Subcutaneous abdominal adipose tissue (tissue), 5 donors: ENCODE measurements around the gene SMG7.

Experiments
- H3K27ac ChIP-seq: one replicate; pipeline ENCODE4 v1.7.0; 2013; ENCODE audit warnings: low read depth, mild to moderate bottlenecking, inconsistent platforms, low read length, moderate library complexity
- H3K27me3 ChIP-seq, 5 donors: one replicate each; pipeline ENCODE4 v1.7.0; 2013; ENCODE audit warnings: low read length in 5 of 5, inconsistent platforms in 1 of 5; ENCODE audit not compliant: control insufficient read depth in 5 of 5, insufficient read depth in 4 of 5
- H3K36me3 ChIP-seq, 5 donors: one replicate each; pipeline ENCODE4 v1.7.0; 2013; ENCODE audit warnings: low read length in 5 of 5; ENCODE audit not compliant: control insufficient read depth in 5 of 5, insufficient read depth in 5 of 5
- H3K4me1 ChIP-seq, 5 donors: one replicate each; pipeline ENCODE4 v1.7.0; 2013; ENCODE audit warnings: low read length in 5 of 5, mild to moderate bottlenecking in 3 of 5, moderate library complexity in 1 of 5; ENCODE audit not compliant: control insufficient read depth in 5 of 5, insufficient read depth in 5 of 5
- H3K4me3 ChIP-seq, 5 donors: one replicate each; pipeline ENCODE4 v1.7.0; 2013; ENCODE audit warnings: low read length in 5 of 5, low read depth in 1 of 5
- H3K9ac ChIP-seq, 5 donors: one replicate each; pipeline ENCODE4 v1.7.0; 2013; ENCODE audit warnings: low read length in 5 of 5, mild to moderate bottlenecking in 4 of 5, moderate library complexity in 3 of 5
- H3K9me3 ChIP-seq, 5 donors: one replicate each; pipeline ENCODE4 v1.7.0; 2013; ENCODE audit warnings: low read length in 5 of 5; ENCODE audit not compliant: control insufficient read depth in 5 of 5
- donor health status: healthy.
- donor health status: healthy.
- donor health status: healthy.
- donor health status: healthy.
- donor health status: healthy.

Gene SMG7

GRCh38 chr1:183467687-183468086 lies 4.6 kb upstream of the SMG7 start:
- Histone ChIP-seq H3K4me1 (peaks cover 0 to 20% (median 5%) of the 10 kb centered on the region in 5 donors), H3K27ac (no peak overlapping the region)

GRCh38 chr1:183470147-183470960 lies 1.9 kb upstream of the SMG7 start:
- H3K4me3 ChIP-seq, result peak overlapping the region; percentile 77 to 97 (median 89)
- peaks cover 5 to 35% (median 24%) of the 10 kb centered on the region in 5 donors for H3K4me1 ChIP-seq
- no peaks in the 10 kb centered on the region for H3K27me3 ChIP-seq
- H3K36me3 ChIP-seq, result no peaks in the 10 kb centered on the region
- no peaks in the 10 kb centered on the region for H3K9me3 ChIP-seq
- peak overlapping the region; percentile 51 to 99 (median 93) for H3K9ac ChIP-seq
- peak overlapping the region; percentile 96 for H3K27ac ChIP-seq

More at GRCh38 chr1:183467687-183468086, 4.6 kb upstream of the SMG7 start:
- H3K9me3 ChIP-seq, result no peaks in the 10 kb centered on the region
- H3K4me3 ChIP-seq, result no peak overlapping the region
- H3K36me3 ChIP-seq, result no peaks in the 10 kb centered on the region
- no peaks in the 10 kb centered on the region for H3K27me3 ChIP-seq
- H3K9ac ChIP-seq, result no peak overlapping the region

DNA sequence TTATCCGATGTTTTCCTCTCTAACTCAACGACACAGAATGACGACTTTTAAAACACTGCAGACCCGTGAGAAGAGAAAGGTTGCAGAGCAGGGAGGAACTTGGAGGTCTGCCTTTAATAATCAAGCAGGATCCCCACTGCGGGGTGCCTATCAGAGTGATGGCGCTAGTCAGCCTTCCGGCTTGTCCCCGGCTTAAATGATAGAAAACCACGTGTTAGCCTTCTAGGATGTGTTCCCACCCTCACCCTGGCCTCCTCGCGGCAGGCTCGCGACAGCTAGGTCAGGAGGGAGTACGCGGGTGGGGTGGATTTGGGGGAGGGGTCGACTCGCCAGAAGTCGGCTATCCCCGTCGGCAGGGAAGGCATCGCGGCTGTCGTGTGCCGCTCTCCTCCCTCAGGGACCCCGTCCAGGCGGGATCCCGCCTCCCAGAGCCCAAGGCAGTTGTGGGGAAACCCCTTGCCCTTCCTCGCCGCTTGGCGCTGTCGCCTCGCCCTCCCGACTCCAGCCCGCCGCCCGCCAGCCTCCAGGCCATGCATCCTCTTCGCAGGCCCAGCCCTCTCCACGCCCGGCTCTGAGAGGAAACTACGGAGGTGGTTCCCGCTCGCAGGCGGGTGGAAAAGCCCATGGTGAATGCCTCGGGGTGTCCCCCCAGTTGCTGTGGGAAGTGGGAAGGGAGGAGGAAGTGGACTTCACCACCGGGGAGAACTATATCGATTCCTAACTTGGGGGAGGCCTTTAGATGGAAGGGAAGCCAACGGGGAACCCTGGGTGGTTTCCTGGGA lies 1.1 kb upstream of the SMG7 start:
- Histone ChIP-seq H3K9me3 (no peaks in the 10 kb centered on the region), H3K4me3 (peak overlapping the region; percentile 82 to 98 (median 92)), H3K9ac (peak overlapping the region; percentile 81 to 99 (median 93))

GRCh38 chr1:183471743-183472487 lies 384 bp upstream of the SMG7 start:
- H3K4me1 ChIP-seq, result peaks cover 5 to 41% (median 25%) of the 10 kb centered on the region in 5 donors
- H3K4me3 ChIP-seq, result peak overlapping the region; percentile 82 to 98 (median 92)
- peak overlapping the region; percentile 96 for H3K27ac ChIP-seq
- H3K9ac ChIP-seq, result peak overlapping the region; percentile 81 to 99 (median 93)
- no peaks in the 10 kb centered on the region for H3K36me3 ChIP-seq
- no peaks in the 10 kb centered on the region for H3K9me3 ChIP-seq
- no peaks in the 10 kb centered on the region for H3K27me3 ChIP-seq

More for the DNA sequence above, 1.1 kb upstream of the SMG7 start:
- H3K4me1 ChIP-seq, result peaks cover 5 to 41% (median 25%) of the 10 kb centered on the region in 5 donors
- peak overlapping the region; percentile 96 for H3K27ac ChIP-seq
- H3K27me3 ChIP-seq, result no peaks in the 10 kb centered on the region
- no peaks in the 10 kb centered on the region for H3K36me3 ChIP-seq

GRCh38 chr1:183473217-183473536 lies 878 bp downstream of the SMG7 start:
- H3K4me3 ChIP-seq, result peak overlapping the region; percentile 78 to 97 (median 89)
- H3K9me3 ChIP-seq, result no peaks in the 10 kb centered on the region
- H3K27me3 ChIP-seq, result no peaks in the 10 kb centered on the region
- H3K4me1 ChIP-seq, result peaks cover 5 to 47% (median 27%) of the 10 kb centered on the region in 5 donors
- no peaks in the 10 kb centered on the region for H3K36me3 ChIP-seq
- H3K9ac ChIP-seq, result peak overlapping the region in 4 of 5 donors; percentile 40 to 90 (median 84)
- peak overlapping the region; percentile 15 for H3K27ac ChIP-seq

GRCh38 chr1:183476081-183476480 lies 3.8 kb downstream of the SMG7 start:
- Histone ChIP-seq H3K4me3 (no peak overlapping the region), H3K36me3 (no peaks in the 10 kb centered on the region), H3K9ac (no peak overlapping the region), H3K27me3 (no peaks in the 10 kb centered on the region), H3K4me1 (peaks cover 3 to 48% (median 28%) of the 10 kb centered on the region in 5 donors), H3K9me3 (no peaks in the 10 kb centered on the region), H3K27ac (no peak overlapping the region)

DNA sequence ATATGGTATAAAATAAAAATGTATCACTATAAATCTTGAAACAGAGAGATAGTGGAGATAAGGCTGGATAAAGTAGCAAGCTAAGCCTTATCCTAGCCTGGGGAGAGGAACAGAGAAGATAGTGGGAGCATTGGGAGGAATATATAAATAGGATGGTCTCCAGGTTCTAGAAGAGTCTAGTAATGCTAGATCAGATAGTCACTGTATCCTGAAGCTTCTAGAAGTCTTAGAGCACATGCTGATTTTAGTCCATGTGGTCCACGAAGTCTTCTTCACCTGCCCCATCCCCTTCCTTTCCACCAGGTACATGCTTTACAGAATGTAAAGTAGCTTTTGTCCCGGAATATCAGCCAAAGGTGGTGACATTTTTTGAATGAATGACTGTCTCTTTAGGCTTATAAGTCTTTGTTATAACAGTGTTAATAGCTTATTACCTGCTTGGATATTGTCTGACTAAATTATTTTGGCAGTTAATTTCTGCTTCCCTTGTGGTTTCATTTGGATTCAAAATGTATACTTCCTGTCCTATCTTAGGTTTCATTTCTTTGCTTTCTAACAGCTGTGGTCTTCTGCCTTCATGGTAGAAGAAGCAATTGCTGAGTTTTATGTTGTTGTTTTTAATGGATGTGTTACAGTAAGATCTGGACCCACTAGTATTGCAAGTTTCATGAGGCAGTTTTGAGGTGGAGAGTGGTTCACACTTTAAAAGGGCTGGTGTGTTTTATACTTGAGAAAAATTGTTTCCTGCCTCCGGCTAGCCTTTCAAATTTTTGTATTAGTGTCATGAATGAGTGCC lies 5.9 kb downstream of the SMG7 start:
- Histone ChIP-seq H3K9ac (no peak overlapping the region), H3K4me1 (peaks cover 0 to 48% (median 19%) of the 10 kb centered on the region in 5 donors), H3K27me3 (no peaks in the 10 kb centered on the region), H3K4me3 (no peak overlapping the region), H3K27ac (no peak overlapping the region), H3K9me3 (no peaks in the 10 kb centered on the region), H3K36me3 (no peaks in the 10 kb centered on the region)

DNA sequence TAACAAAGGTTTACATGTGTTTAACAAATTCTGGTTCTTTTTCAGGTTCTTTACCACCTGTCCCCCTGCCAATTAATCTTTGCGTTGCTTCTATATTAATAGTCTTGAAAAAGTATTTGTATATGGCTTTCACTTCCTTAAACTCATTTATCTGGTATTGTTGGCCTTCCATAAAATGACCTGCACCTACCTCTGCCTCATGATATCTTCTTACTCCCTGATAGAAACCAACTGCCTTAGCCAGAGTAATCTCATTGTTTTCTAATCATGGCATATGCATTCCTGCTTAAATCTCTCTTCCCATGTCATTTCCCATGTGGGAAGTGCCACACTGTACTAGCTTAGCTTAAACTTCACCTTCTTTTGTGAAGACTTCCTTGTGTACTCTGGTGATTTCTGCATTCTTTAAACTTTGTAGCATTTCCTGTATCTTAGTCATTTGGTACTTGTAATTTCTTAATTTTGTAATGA lies 8.7 kb downstream of the SMG7 start:
- no peaks in the 10 kb centered on the region for H3K9me3 ChIP-seq
- no peaks in the 10 kb centered on the region for H3K36me3 ChIP-seq
- H3K27ac ChIP-seq, result no peak overlapping the region
- H3K27me3 ChIP-seq, result no peaks in the 10 kb centered on the region
- H3K9ac ChIP-seq, result no peak overlapping the region
- H3K4me1 ChIP-seq, result peaks cover 0 to 28% (median 11%) of the 10 kb centered on the region in 5 donors
- H3K4me3 ChIP-seq, result no peak overlapping the region

DNA sequence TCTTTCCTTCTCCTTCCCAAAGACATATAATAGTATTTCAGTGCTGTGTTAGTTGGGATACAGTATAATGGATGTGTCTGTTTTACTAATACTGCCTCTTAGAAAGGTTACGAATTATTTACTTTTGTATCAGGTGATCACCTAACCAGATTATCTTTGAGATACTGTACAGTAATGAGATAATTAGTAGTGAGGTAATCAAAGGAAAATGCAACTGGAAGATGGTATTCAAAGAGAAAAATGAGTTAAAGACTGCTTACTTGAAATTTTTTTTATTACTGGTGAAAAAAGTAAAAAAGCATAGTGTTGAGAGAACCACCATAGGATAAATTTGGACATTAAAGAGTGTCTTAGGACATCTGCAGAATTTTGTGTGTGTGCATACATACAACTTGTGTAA lies 10.9 kb downstream of the SMG7 start:
- Histone ChIP-seq H3K36me3 (no peaks in the 10 kb centered on the region), H3K4me3 (no peak overlapping the region), H3K9ac (no peak overlapping the region), H3K27me3 (no peaks in the 10 kb centered on the region), H3K4me1 (peaks cover 0 to 16% (median 8%) of the 10 kb centered on the region in 5 donors), H3K27ac (no peak overlapping the region), H3K9me3 (no peaks in the 10 kb centered on the region)
